Smooth muscle cell (in vitro differentiated cells): Measurements from ENCODE around the gene CRYZ. TPM values are rescaled to one million over a fixed set of nuclear protein-coding genes. Genes with fewer than 3 reads are reported as not detected.
"Not testable (repeated sequence)": the region's sequence is repeated elsewhere in the genome, so short reads cannot be mapped to it uniquely, and the experiment has no call there.

Source experiments
- DNase-seq: peaks from one replicate; lab custom pipeline; 2025; ENCODE audit not compliant: unreplicated experiment; lab: John Stamatoyannopoulos, UW
- H2AFZ ChIP-seq: fragments of 200-600 bp; sonication (generic); 2 replicates; pipeline ENCODE4 v1.6.0; 2016; ENCODE audit warnings: antibody characterized with exemption, low read depth, mild to moderate bottlenecking
- H3F3A ChIP-seq: fragments of 200-600 bp; sonication (generic); 2 replicates; pipeline ENCODE4 v1.6.0; 2017; ENCODE audit warnings: antibody characterized with exemption, low read depth
- H3K27ac ChIP-seq: fragments of 200-600 bp; sonication (generic); 2 replicates; pipeline ENCODE4 v1.5.1; 2016; ENCODE audit warnings: low read depth, mild to moderate bottlenecking
- H3K27me3 ChIP-seq: fragments of 200-600 bp; sonication (generic); 2 replicates; pipeline ENCODE4 v1.6.1; 2016; ENCODE audit warnings: low read depth, mild to moderate bottlenecking
- H3K36me3 ChIP-seq: fragments of 200-600 bp; sonication (generic); 2 replicates; pipeline ENCODE4 v1.5.1; 2016; ENCODE audit warnings: low read depth
- H3K4me1 ChIP-seq: fragments of 200-600 bp; sonication (generic); 2 replicates; pipeline ENCODE4 v1.5.1; 2016; ENCODE audit warnings: low read depth
- H3K4me2 ChIP-seq: fragments of 200-600 bp; sonication (generic); 2 replicates; pipeline ENCODE4 v1.6.0; 2016; ENCODE audit warnings: mild to moderate bottlenecking
- H3K4me3 ChIP-seq: fragments of 200-600 bp; sonication (generic); 2 replicates; pipeline ENCODE4 v1.5.1; 2016; ENCODE audit warnings: mild to moderate bottlenecking
- H3K79me2 ChIP-seq: fragments of 200-600 bp; sonication (generic); 2 replicates; pipeline ENCODE4 v1.6.0; 2016; ENCODE audit warnings: low read depth, mild to moderate bottlenecking
- H3K9ac ChIP-seq: fragments of 200-600 bp; sonication (generic); 2 replicates; pipeline ENCODE4 v1.6.0; 2016; ENCODE audit warnings: low read depth
- H3K9me3 ChIP-seq: fragments of 200-600 bp; sonication (generic); replicated peaks from 2 replicates; pipeline ENCODE4 v1.5.1; 2016; ENCODE audit warnings: low read depth
- H4K20me1 ChIP-seq: fragments of 200-600 bp; sonication (generic); 2 replicates; pipeline ENCODE4 v1.6.0; 2016; ENCODE audit warnings: low read depth
- WGBS: methylation state at CpG from one replicate; pipeline ENCODE4 v1.1.7; 2016; ENCODE audit warnings: low lambda C conversion rate; 5-methylcytosine and 5-hydroxymethylcytosine counted together
- polyA plus RNA-seq: library from polyadenylated mRNA; unstranded; fragments of >200 nt; fragmentation: Nextera tagmentation; extraction: Ambion mirVana; gene quantifications from 2 replicates; pipeline ENCODE4 v1.2.1, GENCODE V29; 2016
- total RNA-seq: library from RNA; depleted of rRNA; stranded (reverse); fragments of >200 nt; gene quantifications from 2 replicates; pipeline ENCODE4 v1.2.3, GENCODE V29; 2014
- TF ChIP-seq, protein P1 (sequence below): fragments of 200-600 bp; sonication (generic); IDR thresholded peaks from 2 replicates; pipeline ENCODE4 v1.5.1; 2017; ENCODE audit warnings: borderline replicate concordance, mild to moderate bottlenecking, antibody characterized with exemption; ENCODE audit not compliant: insufficient read depth, poor library complexity, severe bottlenecking

The CRYZ gene
- total and polyA plus RNA-seq, 2 experiments from 2014 or later: not detected

DNA sequence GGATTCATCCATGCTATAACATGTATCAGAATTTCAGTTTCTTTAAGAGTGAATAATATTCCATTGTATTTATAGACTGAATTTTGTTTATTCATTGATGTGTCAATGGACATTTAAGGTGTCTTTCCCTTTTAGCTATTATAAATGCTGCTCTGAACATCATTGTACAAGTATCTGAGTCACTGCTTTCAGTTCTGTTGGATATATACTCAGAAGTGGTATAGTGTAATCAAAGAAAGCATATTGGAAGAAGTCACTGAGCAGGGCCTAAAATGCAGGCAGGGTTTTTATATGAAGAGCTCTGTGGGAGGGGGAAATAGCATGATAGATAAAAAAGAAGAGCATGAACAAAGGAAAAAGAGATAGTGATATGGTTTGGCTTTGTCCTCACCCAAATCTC lies 22.6 kb upstream of the CRYZ start:
- Histone ChIP-seq H3K27ac (no peak overlapping the region), H3K4me1 (no peaks in the 10 kb centered on the region), H3K9ac (no peak overlapping the region), H2AFZ (no peak overlapping the region), H3K27me3 (no peaks in the 10 kb centered on the region), H3K79me2 (no peaks in the 10 kb centered on the region), H3K9me3 (no peaks in the 10 kb centered on the region), H3K36me3 (no peaks in the 10 kb centered on the region), H4K20me1 (no peaks in the 10 kb centered on the region), H3F3A (no peaks in the 10 kb centered on the region), H3K4me2 (no peak overlapping the region), H3K4me3 (no peak overlapping the region)
- TF ChIP-seq, protein P1, sequence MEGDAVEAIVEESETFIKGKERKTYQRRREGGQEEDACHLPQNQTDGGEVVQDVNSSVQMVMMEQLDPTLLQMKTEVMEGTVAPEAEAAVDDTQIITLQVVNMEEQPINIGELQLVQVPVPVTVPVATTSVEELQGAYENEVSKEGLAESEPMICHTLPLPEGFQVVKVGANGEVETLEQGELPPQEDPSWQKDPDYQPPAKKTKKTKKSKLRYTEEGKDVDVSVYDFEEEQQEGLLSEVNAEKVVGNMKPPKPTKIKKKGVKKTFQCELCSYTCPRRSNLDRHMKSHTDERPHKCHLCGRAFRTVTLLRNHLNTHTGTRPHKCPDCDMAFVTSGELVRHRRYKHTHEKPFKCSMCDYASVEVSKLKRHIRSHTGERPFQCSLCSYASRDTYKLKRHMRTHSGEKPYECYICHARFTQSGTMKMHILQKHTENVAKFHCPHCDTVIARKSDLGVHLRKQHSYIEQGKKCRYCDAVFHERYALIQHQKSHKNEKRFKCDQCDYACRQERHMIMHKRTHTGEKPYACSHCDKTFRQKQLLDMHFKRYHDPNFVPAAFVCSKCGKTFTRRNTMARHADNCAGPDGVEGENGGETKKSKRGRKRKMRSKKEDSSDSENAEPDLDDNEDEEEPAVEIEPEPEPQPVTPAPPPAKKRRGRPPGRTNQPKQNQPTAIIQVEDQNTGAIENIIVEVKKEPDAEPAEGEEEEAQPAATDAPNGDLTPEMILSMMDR: no peak
- no peak for DNase-seq

DNA sequence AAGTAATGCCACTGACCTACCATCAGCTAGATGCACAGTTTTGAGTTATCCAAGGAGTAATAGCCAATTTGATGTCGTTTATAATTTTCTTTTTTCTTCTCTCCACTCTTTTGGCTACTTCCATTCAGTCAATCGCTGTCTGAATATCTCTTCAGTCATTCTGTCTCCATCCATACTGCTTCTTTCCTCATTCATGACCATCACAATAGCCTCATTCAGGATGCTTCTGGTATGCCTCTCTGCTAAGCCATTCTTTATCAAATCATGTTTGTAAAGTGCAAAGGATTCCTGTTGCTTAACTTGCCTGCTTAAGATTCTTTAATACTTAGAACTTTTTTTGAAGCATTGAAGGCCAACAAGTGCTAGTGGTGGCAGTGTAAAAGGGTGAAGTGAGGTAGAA lies 20.3 kb upstream of the CRYZ start:
- H3K79me2 ChIP-seq: no peaks in the 10 kb centered on the region
- no peaks in the 10 kb centered on the region for H3K4me1 ChIP-seq
- no peaks in the 10 kb centered on the region for H3F3A ChIP-seq
- DNase-seq: no peak
- H3K27ac ChIP-seq: no peak overlapping the region
- 57% methylated on average over 2 of the region's 2 CpGs for WGBS
- TF ChIP-seq, protein P1: no peak
- H3K27me3 ChIP-seq: no peaks in the 10 kb centered on the region
- H3K9me3 ChIP-seq: no peaks in the 10 kb centered on the region
- H2AFZ ChIP-seq: no peak overlapping the region
- H3K4me3 ChIP-seq: no peak overlapping the region
- no peak overlapping the region for H3K4me2 ChIP-seq
- no peak overlapping the region for H3K9ac ChIP-seq
- H4K20me1 ChIP-seq: no peaks in the 10 kb centered on the region
- H3K36me3 ChIP-seq: no peaks in the 10 kb centered on the region

- DNase-seq: no peak
- Histone ChIP-seq H3K9ac (no peak overlapping the region), H3K79me2 (no peaks in the 10 kb centered on the region), H4K20me1 (no peaks in the 10 kb centered on the region), H3F3A (no peaks in the 10 kb centered on the region), H3K9me3 (no peaks in the 10 kb centered on the region), H3K27ac (no peak overlapping the region), H3K36me3 (no peaks in the 10 kb centered on the region), H2AFZ (no peak overlapping the region), H3K4me1 (no peaks in the 10 kb centered on the region), H3K4me3 (no peak overlapping the region), H3K4me2 (no peak overlapping the region), H3K27me3 (no peaks in the 10 kb centered on the region)
- TF ChIP-seq, protein P1: no peak
- WGBS: 85% methylated on average over 1 of the region's 1 CpG
Observed at GRCh38 chr1:74748960-74749359, 16.1 kb upstream of the CRYZ start.

GRCh38 chr1:74745247-74745646 lies 12.4 kb upstream of the CRYZ start:
- DNase-seq, H3K79me2 ChIP-seq, H3K27ac ChIP-seq, H3K4me1 ChIP-seq, H3F3A ChIP-seq, H3K36me3 ChIP-seq, H3K27me3 ChIP-seq, H4K20me1 ChIP-seq, H3K4me3 ChIP-seq, H3K9me3 ChIP-seq, H2AFZ ChIP-seq, H3K4me2 ChIP-seq, H3K9ac ChIP-seq: not testable (repeated sequence)
- 93% methylated on average over 6 of the region's 6 CpGs for WGBS

- not testable (repeated sequence) for H3K36me3 ChIP-seq, DNase-seq, H3K9me3 ChIP-seq, H3K4me2 ChIP-seq, H3K27ac ChIP-seq, H3K9ac ChIP-seq, H4K20me1 ChIP-seq, H3K4me3 ChIP-seq, H2AFZ ChIP-seq, H3F3A ChIP-seq, H3K4me1 ChIP-seq, H3K79me2 ChIP-seq, H3K27me3 ChIP-seq
- 95% methylated on average over 13 of the region's 13 CpGs for WGBS
Observed at GRCh38 chr1:74740307-74740980, 7.6 kb upstream of the CRYZ start.
